Endothelial cell of umbilical vein (primary cell): ENCODE measurements around the gene RIPPLY1.

Experiments
- EZH2 ChIP-seq: IDR thresholded peaks from 2 replicates; pipeline ENCODE4 v1.6.1; 2012; ENCODE audit warnings: borderline replicate concordance, low read depth, mild to moderate bottlenecking, moderate library complexity, low read length, inconsistent platforms; ENCODE audit not compliant: severe bottlenecking
- GATA2 ChIP-seq: IDR thresholded peaks from 2 replicates; pipeline ENCODE4 v1.7.0; 2011; ENCODE audit warnings: low read depth, mild to moderate bottlenecking, moderate library complexity, mixed read lengths, low read length; ENCODE audit not compliant: insufficient read length, insufficient read depth
- JUN ChIP-seq: IDR thresholded peaks from 2 replicates; pipeline ENCODE4 v1.6.1; 2011; ENCODE audit warnings: borderline replicate concordance, low read depth; ENCODE audit not compliant: insufficient read length, insufficient read depth
- POLR2A ChIP-seq: IDR thresholded peaks from 2 replicates; pipeline ENCODE4 v1.6.1; 2012; ENCODE audit warnings: low read depth, mild to moderate bottlenecking, control low read depth, low read length
- TF ChIP-seq, protein P1 (sequence below), 2 donors: IDR thresholded peaks; 1 replicate in 1 of 2; 2 replicates in 1 of 2; pipeline ENCODE4 v1.5.1; 2011; ENCODE audit warnings: low read length in 2 of 2, mild to moderate bottlenecking in 2 of 2, moderate library complexity in 2 of 2, control low read depth in 1 of 2, inconsistent platforms in 1 of 2, low read depth in 1 of 2; ENCODE audit not compliant: insufficient read depth in 1 of 2; ENCODE audit errors: extremely low read depth in 1 of 2
- TF ChIP-seq, protein P2 (sequence below): IDR thresholded peaks from 2 replicates; pipeline ENCODE4 v1.6.1; 2011; ENCODE audit not compliant: insufficient read depth, insufficient read length

DNA sequence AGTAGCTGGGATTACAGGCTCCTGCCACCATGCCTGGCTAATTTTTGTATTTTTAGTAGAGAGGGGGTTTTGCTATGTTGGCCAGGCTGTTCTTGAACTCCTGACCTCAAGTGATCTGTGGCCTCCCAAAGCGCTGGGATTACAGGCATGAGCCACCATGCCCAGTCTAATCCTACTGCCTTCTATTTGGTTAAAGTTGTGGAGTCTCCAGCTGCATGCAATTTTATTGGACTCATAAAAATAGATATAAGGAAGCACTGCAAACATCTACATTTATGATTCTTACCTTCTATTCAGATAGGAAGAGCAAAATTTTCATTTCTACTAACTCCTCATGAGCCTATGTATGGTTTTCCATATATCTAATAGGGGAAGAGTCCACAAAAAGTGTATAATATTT lies 13.7 kb downstream of the RIPPLY1 start:
- TF ChIP-seq, protein P1, sequence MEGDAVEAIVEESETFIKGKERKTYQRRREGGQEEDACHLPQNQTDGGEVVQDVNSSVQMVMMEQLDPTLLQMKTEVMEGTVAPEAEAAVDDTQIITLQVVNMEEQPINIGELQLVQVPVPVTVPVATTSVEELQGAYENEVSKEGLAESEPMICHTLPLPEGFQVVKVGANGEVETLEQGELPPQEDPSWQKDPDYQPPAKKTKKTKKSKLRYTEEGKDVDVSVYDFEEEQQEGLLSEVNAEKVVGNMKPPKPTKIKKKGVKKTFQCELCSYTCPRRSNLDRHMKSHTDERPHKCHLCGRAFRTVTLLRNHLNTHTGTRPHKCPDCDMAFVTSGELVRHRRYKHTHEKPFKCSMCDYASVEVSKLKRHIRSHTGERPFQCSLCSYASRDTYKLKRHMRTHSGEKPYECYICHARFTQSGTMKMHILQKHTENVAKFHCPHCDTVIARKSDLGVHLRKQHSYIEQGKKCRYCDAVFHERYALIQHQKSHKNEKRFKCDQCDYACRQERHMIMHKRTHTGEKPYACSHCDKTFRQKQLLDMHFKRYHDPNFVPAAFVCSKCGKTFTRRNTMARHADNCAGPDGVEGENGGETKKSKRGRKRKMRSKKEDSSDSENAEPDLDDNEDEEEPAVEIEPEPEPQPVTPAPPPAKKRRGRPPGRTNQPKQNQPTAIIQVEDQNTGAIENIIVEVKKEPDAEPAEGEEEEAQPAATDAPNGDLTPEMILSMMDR (IDR thresholded peaks at IDR 0.05; ENCODE audit: extremely low read depth in 1 of 2, insufficient read depth in 1 of 2, low read depth in 1 of 2, low read length in 2 of 2), result no peak
- no peak for TF ChIP-seq GATA2
- no peak for TF ChIP-seq EZH2
- no peak for TF ChIP-seq JUN
- TF ChIP-seq, protein P2, sequence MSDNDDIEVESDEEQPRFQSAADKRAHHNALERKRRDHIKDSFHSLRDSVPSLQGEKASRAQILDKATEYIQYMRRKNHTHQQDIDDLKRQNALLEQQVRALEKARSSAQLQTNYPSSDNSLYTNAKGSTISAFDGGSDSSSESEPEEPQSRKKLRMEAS, result no peak
- TF ChIP-seq POLR2A, result no peak
